22Rv1 (cell line): ENCODE results near the gene FCHSD1.

ENCODE experiments used
- ZFX ChIP-seq: fragments of 450-650 bp; IDR thresholded peaks from 2 replicates; pipeline ENCODE4 v1.6.1; 2017; ENCODE audit warnings: antibody characterized with exemption, borderline replicate concordance
- TF ChIP-seq, protein P1 (sequence below): fragments of 450-650 bp; IDR thresholded peaks from 2 replicates; pipeline ENCODE4 v1.5.1; 2017; ENCODE audit warnings: mild to moderate bottlenecking

DNA sequence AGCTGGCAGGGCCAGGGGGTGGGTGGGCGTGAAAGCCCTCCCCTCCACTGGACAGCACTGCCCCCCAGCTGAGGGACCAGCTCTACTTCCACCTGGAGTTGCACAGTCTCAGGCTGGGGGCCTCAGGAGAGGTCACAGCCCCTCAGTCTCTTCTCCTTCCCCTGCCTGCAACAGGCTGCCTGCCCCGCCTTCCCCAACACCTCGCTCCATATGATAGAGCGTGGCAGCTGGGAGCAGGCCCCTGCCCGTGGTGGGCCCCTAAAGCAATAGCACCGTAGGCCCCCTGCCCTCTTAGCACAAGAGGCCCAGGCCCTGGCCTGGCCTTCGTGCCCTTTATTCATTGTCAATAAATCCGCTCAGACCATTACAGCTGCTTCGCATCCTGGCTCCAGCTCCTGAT is 10.5 kb downstream of the FCHSD1 start:
- TF ChIP-seq, protein P1, sequence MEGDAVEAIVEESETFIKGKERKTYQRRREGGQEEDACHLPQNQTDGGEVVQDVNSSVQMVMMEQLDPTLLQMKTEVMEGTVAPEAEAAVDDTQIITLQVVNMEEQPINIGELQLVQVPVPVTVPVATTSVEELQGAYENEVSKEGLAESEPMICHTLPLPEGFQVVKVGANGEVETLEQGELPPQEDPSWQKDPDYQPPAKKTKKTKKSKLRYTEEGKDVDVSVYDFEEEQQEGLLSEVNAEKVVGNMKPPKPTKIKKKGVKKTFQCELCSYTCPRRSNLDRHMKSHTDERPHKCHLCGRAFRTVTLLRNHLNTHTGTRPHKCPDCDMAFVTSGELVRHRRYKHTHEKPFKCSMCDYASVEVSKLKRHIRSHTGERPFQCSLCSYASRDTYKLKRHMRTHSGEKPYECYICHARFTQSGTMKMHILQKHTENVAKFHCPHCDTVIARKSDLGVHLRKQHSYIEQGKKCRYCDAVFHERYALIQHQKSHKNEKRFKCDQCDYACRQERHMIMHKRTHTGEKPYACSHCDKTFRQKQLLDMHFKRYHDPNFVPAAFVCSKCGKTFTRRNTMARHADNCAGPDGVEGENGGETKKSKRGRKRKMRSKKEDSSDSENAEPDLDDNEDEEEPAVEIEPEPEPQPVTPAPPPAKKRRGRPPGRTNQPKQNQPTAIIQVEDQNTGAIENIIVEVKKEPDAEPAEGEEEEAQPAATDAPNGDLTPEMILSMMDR: no peak
- TF ChIP-seq ZFX: no peak
